Thyroid gland (tissue), 4 donors: Measurements from ENCODE around the gene KCNK17. TPM values are rescaled to one million over a fixed set of nuclear protein-coding genes. Genes with fewer than 3 reads are reported as not detected.

ENCODE experiments used
- DNase-seq, 2 donors: peaks; one replicate each; pipeline ENCODE4 v3.0.0-alpha.2; 2019
- H3K27ac ChIP-seq, 3 donors: fragments of 200-600 bp; sonication (generic); 1 replicate in 2 of 3; 2 replicates in 1 of 3; pipeline ENCODE4 v1.5.1; 2016 to 2019; ENCODE audit warnings: mild to moderate bottlenecking in 1 of 3, moderate library complexity in 1 of 3
- H3K27me3 ChIP-seq: fragments of 200-600 bp; sonication (generic); one replicate; pipeline ENCODE4 v1.5.1; 2019
- H3K36me3 ChIP-seq, 2 donors: fragments of 200-600 bp; sonication (generic); one replicate each; pipeline ENCODE4 v1.5.1; 2016 to 2019
- H3K4me1 ChIP-seq, 2 donors: fragments of 200-600 bp; sonication (generic); one replicate each; pipeline ENCODE4 v1.5.1; 2017 to 2019
- H3K4me3 ChIP-seq, 3 donors: fragments of 200-600 bp; sonication (generic); replicated peaks in 1 of 3; 1 replicate in 2 of 3; 2 replicates in 1 of 3; pipeline ENCODE4 v1.5.1; 2016; ENCODE audit warnings: mild to moderate bottlenecking in 1 of 3
- H3K9me3 ChIP-seq: fragments of 200-600 bp; sonication (generic); one replicate; pipeline ENCODE4 v1.5.1; 2017
- CTCF ChIP-seq, 6 experiments: fragments of 200-600 bp in 3 of 6; fragments of 450-650 bp in 3 of 6; sonication (generic) in 3 of 6; IDR thresholded peaks; one replicate each; pipeline ENCODE4 v1.5.1; 2016 to 2019; ENCODE audit warnings: antibody characterized with exemption in 6 of 6, mild to moderate bottlenecking in 2 of 6, inconsistent platforms in 1 of 6, moderate library complexity in 1 of 6
- POLR2A ChIP-seq, 2 donors: fragments of 450-650 bp; IDR thresholded peaks; one replicate each; pipeline ENCODE4 v1.6.1; 2017; ENCODE audit warnings: antibody characterized with exemption in 2 of 2, mild to moderate bottlenecking in 2 of 2, moderate library complexity in 1 of 2
- WGBS, 2 donors: methylation state at CpG; one replicate each; pipeline ENCODE4 v1.1.5; 2017; 5-methylcytosine and 5-hydroxymethylcytosine counted together
- intact Hi-C: fragments of 100-400 bp; cut with DNase I; formaldehyde crosslinking; loops from one replicate; pipeline ENCODE4 v1.15.1; 2023
- total RNA-seq, 4 donors: library from RNA; depleted of rRNA; stranded (reverse); fragments of >200 nt; gene quantifications; one replicate each; pipeline ENCODE4 v1.2.3, GENCODE V29; 2016

The KCNK17 gene
- total RNA-seq, 4 donors from 2014 or later: 1.1 to 11.5 (median 4.5) TPM

GRCh38 chr6:39317256-39317655, 3.0 kb upstream of the KCNK17 start:
- H3K36me3 ChIP-seq: no peaks in the 10 kb centered on the region
- WGBS, 2 donors: 76 to 89% methylated on average over 1 to 3 of the region's 3 CpGs
- TF ChIP-seq POLR2A (IDR thresholded peaks at IDR 0.05): no peak
- no peak for TF ChIP-seq CTCF (IDR thresholded peaks at IDR 0.05)
- H3K27me3 ChIP-seq: peaks cover 6% of the 10 kb centered on the region
- H3K4me1 ChIP-seq: peaks cover 13 to 18% of the 10 kb centered on the region in 2 donors
- no peak overlapping the region for H3K4me3 ChIP-seq
- no peak for DNase-seq
- H3K27ac ChIP-seq: no peak overlapping the region
- no peaks in the 10 kb centered on the region for H3K9me3 ChIP-seq
- intact Hi-C loops: no loop called here

- TF ChIP-seq CTCF (IDR thresholded peaks at IDR 0.05) (peak in 3 of 6 experiments; percentile 8 to 24 (median 21)), POLR2A (IDR thresholded peaks at IDR 0.05) (no peak)
- peak; percentile 66 to 72 for DNase-seq
- Histone ChIP-seq H3K4me3 (peak overlapping the region in 1 of 3 donors; percentile 32), H3K36me3 (no peaks in the 10 kb centered on the region), H3K4me1 (peaks cover 11 to 15% of the 10 kb centered on the region in 2 donors), H3K27me3 (peaks cover 6% of the 10 kb centered on the region), H3K9me3 (no peaks in the 10 kb centered on the region), H3K27ac (no peak overlapping the region)
- intact Hi-C loops: no loop called here
- WGBS, 2 donors: 2% methylated on average over 8 to 21 of the region's 80 CpGs
These were observed 520 bp downstream of the KCNK17 start for GRCh38 chr6:39313526-39314272.

GRCh38 chr6:39312912-39313525, 1.2 kb downstream of the KCNK17 start:
- 6 to 46% methylated on average over 5 to 21 of the region's 45 CpGs for WGBS, 2 donors
- H3K27me3 ChIP-seq: peaks cover 6% of the 10 kb centered on the region
- intact Hi-C loops: no loop called here
- H3K4me1 ChIP-seq: peaks cover 11 to 15% of the 10 kb centered on the region in 2 donors
- DNase-seq: no peak
- no peak overlapping the region for H3K27ac ChIP-seq
- H3K9me3 ChIP-seq: no peaks in the 10 kb centered on the region
- H3K36me3 ChIP-seq: no peaks in the 10 kb centered on the region
- H3K4me3 ChIP-seq: peak overlapping the region in 1 of 3 donors; percentile 32
- TF ChIP-seq POLR2A (IDR thresholded peaks at IDR 0.05): no peak
- no peak for TF ChIP-seq CTCF (IDR thresholded peaks at IDR 0.05)

- H3K27ac ChIP-seq: no peak overlapping the region
- 56 to 72% methylated on average over 3 to 4 of the region's 4 CpGs for WGBS, 2 donors
- no peaks in the 10 kb centered on the region for H3K36me3 ChIP-seq
- intact Hi-C loops: no loop called here
- DNase-seq: no peak
- peaks cover 6% of the 10 kb centered on the region for H3K27me3 ChIP-seq
- TF ChIP-seq POLR2A (IDR thresholded peaks at IDR 0.05): no peak
- no peak for TF ChIP-seq CTCF (IDR thresholded peaks at IDR 0.05)
- H3K9me3 ChIP-seq: no peaks in the 10 kb centered on the region
- H3K4me3 ChIP-seq: no peak overlapping the region
- peaks cover 11 to 15% of the 10 kb centered on the region in 2 donors for H3K4me1 ChIP-seq
These were observed 3.7 kb downstream of the KCNK17 start for GRCh38 chr6:39310542-39310941.
